ENCODE data around the gene PDE4D.
"Not testable (repeated sequence)": the region's sequence is repeated elsewhere in the genome, so short reads cannot be mapped to it uniquely, and the experiment has no call there.

Gene PDE4D

DNA sequence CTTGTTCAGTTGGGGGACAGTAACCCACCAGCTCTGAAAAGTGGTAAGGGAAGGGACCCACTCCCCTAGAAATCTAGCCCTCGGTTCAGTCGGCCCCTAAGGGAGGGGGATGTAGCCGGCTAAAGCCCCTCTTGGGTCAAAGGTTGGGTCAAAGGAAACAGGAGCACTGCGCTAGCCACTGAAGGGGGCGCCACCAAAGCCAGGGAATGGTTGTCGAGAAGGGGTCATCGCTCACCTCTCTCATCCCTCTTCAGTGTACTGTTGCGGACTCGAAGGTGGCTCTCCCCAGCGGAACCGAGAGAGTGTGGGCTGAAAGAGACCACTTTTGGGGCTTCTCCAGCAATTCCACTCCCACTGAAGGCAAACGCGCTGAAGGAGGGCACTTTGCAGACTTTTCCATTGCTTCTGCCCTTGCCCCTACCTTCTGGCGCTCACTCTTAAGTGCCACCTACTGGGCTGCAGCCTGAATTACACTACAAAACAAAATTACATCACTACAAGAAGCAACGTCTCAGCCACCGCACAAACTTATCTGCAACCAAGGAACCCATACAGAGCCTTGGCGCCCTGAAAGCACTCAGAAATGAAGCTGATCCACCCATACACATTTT is 396.9 kb downstream of the PDE4D start:
- no peak for DNase-seq

DNA sequence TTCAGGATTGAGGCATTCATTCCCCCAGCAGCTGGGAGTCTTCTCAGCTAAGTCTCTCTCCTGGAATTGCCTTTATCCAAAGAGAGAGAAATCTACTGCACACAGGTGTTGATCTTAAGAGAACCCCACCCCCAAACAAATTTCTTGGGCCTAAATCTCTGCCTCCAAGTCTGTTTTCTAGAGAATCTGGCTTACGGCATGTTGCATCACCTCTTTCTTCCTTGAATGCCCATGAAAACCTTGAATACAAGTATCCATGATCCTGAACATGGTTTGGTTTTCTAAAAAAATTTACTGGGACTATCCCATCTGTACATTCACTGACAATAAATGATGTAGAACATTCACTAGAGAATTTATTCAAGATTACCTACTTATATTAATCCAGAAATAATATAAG is 401.6 kb downstream of the PDE4D start:
- no peak for DNase-seq

DNA sequence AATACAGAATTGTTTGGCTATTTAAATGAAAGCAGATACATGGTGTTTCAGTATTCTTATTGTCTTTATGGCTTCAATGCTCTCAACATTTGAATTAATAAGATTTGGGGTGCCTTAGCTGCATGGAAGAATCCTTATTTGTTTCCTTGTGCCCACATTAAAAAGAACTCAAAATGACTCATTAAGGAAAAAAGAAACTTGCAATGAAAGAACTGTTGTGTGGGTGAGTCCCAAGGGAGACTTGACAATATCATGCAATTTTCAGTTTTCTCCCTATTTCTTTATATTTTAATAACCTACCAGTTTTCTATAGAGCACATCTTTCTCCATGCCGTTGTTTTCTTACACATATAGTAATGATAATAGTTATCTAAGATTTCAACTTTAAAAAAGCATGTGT is 404.0 kb downstream of the PDE4D start:
- DNase-seq = no peak

DNA sequence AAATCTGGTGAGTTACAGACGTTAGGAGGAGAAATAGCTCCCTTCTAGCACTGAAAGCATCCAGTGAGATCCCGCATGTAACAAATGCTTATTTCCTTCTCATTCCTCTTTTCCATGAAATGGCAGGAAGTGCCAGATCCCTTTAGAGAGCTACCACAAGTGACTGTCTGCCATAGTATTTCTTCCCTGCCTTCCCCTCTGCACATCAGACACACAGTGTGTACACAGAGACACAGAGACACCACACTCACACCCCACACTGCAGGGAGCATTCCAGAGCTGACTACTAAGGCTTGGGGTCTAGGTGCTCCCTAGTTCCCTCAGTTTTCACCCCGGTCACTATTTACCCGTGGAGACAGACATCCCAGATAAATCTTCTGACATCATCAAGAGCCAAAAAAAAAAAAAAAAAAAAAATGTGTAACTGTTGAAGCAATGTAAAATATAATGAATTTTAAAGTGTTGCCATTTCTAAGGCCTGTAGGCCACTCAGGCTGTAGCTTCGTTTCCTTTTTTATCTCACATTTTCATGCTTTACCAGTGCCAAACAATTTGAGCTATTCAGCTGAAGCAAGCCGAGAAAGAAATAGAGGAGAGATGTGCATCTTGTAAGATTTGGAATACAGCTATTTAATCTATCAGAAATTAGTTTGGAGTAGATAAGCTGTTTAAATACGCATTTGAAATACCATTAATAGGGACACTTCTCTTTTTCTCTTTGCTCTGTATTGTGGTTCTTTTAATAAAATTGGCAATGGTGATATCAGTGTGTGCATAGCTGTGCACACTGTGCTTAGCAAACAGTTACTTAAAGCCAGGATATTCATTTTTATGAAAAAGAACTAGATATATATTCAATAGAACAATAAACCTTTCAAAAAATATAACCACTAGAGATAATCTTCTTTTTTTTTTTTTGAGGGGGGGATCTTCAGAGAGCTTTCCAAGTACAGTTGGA is 405.5 kb downstream of the PDE4D start:
- no peak for DNase-seq

DNA sequence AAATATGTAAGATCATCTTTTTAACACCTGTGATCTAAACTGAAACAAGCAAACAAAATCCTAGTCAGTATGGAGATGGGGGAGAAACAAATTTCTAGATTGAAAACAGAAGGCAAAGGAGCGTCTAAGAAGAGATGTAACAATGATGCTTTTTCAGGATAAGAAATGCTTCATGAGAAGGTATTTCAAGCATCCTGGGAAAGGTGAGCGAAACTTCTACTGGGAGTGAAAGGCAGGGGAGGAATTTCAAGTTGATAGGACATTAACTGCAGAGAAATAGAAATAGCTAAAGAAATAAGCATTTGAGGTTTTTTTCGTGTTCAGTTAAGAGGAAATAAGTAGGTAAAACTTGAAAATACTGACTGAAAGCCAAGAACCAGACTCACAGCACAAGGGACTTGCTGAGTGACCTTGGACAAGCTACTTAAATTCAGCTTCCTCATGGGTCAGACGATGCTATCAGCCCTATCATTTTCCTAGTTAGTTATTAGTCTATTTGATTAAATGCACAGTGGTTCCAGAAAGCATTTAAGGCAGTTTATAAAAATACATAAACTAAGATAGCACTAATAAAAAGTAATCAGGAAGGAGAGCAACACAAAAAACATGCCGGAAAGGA is 406.3 kb downstream of the PDE4D start:
- DNase-seq = no peak

DNA sequence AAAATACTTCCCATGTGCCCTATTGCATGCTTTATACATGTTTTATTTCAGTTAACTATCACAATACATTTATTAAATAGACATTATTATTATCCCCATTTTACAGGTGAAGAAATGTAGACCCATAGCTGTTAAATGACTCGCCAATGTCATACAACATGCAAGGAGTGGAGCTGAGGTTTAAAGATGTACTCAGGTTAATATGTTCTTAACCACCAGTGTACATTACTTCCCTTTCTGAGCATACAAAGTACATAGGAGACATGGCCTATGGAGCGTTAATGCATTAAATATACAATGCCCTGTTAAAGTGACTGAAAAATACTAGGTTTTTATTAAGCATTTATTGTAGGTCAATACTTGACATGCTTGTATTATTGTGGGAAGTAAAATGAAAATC is 407.0 kb downstream of the PDE4D start:
- DNase-seq = no peak

DNA sequence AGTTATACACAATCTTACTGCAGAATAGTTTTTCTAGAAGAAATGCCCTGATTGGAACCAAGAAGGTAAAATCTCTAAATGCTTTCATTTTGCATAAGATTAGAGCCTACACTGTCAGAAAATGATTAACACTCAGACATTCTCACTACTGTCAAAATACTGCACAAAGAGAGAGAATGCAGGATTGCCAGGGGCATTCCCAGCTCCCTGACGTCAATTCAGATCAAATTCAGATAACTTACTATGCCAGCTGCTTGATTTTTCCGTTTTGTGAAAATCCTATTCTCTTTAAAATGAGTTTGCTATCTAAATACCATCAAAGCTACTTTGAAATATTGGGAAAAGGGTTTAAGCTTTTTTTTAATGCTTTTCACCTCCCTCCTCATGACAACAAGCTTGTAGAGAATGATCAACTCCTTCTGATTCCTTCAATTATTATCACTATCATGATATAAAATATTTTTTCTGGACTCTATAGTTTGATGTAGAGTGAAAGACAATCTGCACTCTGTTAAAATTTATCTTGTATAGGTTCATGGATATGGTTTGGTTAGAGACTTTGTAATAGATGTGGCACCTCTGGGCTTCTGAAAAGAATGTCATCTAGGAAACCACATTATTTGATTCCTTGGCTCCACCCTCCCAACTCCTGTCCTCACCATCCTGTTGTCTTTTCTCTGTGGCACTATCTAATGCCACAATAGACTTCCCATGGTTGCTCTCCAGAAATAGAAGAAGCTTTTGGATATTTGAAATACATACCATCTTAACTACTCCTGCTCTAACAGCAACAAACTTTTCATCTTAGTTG is 407.7 kb downstream of the PDE4D start:
- no peak for DNase-seq

DNA sequence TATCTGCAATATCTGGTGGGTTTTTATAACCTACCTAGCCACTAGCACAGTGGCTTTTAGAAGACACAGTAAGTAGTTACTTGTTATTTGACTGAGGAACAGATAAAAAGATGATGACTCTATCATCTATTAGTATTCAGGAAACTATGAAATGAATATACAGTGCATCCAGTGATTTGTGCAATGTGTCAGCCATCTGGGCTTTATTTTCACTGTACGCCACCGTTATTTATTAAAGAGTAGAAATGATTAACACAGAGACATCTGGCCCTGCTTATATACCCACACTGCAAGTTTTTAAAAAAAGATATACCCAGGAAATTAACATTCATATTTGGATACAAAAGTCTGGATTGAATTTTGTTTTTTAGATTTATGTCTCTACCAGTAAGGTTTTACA is 408.4 kb downstream of the PDE4D start:
- DNase-seq = no peak

DNA sequence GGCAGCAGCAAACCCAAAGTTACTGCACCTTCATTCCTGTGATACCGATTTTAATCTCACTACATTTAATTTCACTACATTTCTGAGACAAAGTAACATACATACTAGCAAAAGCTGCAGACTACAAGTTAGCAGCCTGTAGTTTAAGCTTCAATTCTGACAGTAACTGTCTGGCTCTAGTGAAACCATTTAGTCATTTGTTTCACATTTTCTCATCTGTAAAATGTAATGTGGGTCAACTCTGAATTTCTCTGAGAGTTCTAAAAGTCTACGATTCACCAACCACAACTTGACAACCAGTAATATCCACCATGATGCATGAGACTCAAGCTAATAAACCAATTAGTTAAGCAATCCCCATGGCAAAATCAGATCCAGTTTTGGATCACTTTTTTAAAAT is 408.9 kb downstream of the PDE4D start:
- DNase-seq = no peak

DNA sequence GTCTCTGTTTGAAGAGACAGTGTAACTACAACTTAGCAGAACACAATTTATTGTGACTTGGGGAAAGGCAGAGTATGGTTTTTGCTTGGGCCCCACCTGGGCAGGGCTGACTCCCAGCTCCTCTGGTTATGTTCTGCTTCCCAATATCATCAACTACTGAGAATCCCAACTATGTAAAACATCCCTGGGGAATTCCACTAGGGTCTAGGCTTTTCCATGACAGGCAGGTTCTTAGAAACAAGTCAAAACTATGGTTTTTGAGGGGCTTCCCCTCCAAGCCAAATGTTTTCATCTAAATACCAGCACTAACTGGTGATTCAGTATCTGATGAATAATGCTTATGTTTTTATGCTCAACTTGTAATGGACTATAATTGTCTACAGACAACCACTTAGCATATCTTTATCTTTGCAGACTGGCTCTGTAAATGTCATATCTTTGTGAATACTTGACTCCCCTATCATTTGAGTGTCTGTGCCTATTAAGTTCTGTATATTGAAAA is 409.5 kb downstream of the PDE4D start:
- no peak for DNase-seq

DNA sequence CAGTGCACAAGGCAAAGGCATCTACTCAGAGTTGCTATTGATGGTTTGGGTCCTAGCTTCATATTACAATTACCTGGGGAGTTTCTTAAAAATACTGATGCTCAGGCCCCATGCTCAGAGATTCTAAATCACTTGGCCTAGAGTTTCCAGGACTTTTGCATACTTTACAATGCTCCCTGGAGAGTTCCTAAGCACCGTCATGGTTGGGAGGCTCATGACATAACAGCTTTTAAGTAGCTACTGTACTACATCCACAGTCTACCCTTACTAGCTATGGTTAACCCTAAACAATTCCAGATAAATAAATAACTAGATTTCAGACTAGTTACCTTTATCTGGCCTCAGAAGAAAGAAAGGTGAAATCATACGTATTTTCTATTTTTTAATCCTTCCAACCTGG is 414.4 kb downstream of the PDE4D start:
- no peak for DNase-seq

DNA sequence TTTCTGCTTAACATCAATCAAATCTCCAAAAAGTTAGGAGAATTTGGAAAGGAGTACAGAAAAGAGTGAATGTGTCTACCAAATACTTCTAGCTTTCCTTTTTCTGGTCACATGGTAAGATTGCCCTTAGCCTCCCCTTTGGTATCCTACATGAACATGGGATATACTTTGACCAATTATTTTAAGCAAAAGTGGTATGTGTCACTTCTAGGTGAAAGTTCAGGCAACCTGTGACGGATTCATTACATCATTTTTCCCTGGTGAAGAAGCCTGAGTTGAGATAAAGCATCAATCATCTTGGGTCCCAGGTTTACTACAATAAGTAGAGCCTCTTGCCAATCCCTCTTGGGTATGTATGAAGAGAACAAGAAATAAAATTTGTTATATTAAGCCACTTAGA is 419.2 kb downstream of the PDE4D start:
- no peak for DNase-seq

DNA sequence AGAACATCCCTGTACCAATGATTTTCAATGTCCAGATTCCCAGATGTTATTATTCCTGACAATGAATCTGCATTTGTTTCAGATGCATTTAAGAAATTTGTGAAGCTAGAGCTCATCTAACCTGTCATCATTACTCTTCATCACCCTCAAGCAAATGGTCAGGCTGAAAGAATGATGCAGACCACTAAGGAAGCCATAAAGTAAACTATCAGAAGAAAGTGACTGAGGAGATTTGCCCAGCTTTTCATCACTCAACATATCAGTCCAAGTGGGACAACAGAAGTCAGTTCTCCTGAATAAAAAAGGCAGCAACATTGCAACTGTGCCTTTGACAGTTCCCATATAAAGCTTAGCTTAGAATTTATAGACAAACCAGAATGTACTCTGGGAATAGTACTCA is 419.9 kb downstream of the PDE4D start:
- DNase-seq = no peak

DNA sequence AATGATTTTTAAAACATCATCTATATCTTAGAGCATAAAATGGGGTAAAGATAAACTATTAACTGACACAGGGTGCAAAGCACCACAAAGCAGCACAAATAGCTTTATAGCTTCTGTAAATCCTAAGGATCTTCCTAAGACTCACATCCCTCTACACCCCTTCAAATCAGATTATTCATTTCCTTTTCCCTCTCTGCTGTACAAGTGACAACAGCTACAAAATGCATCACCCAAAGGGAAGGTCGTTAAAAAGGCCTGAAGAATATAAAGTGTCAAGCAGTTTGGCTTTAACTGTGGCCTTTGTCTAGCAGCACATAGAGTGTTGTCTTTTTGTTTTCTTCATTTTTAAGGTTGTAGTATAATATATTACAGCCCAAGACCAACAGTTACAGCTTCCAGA is 422.1 kb downstream of the PDE4D start:
- no peak for DNase-seq

DNA sequence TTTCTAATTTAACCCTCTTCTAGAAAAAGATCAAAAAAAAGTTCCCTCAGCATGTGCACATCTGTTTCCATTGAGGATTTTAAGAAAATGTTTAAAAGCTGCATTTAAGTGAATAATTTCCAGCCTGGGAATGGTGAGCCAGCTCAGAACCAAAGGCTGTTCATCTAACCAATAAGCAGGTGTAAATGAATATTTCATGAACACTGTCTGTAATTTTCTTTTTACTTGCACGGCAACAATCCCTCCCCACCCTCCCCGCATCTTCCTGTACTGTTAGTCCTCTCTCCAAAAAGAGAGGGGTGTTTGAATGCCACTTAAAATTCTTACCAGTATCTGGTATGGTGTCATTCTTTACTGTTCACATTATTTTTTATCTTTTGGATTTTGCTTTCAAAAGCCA is 425.6 kb downstream of the PDE4D start:
- no peak for DNase-seq

DNA sequence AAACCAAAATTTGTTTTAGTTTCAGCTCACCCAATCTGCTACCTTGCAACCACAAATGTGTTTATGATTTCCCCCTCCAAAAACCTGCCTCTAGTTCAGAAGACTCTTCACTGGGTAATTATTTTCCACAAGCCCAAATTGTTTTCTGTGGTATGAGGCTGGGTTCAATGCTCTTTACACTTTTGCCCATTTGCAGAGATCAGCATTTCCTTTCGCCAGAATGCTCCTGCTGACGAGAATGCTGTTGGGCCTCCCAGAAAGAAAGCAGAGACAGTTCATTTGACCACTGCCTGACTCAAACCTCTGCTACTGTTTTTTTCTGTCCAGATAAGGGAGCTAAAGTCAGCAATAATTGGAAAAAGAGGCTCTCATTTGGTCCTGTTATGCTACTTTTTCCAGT is 427.3 kb downstream of the PDE4D start:
- no peak for DNase-seq

DNA sequence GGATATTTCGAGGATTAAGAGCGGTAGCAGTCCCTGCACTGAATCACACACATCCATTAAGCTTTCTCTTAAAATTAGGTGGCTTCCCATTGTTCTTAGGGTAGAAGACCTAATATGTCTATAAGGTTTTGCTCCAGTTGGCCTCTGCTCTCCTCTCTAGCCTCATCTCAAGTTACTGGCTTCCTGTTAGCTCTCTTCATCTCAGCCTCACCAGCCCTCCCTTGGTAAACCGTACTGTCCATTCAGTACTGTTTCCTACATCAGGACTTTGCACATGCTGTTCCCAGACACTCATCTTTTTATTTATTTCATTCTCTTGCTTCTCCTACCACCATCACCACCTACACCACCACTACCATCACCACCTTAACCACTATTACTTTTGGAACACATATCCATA is 428.6 kb downstream of the PDE4D start:
- DNase-seq = no peak

DNA sequence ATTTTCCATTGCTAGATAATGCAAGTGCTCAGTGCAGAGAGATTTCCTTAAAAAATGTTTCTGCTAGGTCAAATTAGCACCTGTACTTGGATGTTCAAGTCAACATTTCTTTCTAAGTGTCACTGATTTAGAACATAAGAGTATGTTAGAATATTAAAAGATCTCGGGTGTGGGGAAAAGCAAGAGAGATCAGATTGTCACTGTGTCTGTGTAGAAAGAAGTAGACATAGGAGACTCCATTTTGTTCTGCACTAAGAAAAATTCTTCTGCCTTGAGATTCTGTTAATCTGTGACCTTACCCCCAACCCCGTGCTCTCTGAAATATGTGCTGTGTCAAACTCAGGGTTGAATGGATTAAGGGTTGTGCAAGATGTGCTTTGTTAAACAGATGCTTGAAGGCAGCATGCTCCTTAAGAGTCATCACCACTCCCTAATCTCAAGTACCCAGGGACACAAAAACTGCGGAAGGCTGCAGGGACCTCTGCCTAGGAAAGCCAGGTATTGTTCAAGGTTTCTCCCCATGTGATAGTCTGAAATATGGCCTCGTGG is 429.8 kb downstream of the PDE4D start:
- not testable (repeated sequence) for DNase-seq

DNA sequence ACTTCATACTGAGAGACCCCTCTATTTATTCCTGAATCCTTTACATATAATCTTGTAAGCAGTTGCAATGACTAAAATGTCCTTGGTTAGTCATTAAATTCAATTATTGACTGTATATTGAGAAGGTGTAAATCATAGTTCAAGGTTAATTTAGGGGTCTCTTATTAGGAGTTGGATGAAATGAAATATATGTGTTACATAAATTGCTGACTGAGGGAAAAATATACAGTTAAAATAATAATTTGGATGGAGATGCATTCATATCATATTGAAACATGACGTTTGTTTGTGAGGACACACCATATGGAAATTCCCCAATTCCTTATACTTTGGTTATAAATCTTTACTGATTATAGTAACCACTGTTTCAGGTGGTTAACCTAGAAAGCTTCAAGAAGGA is 430.6 kb downstream of the PDE4D start:
- no peak for DNase-seq

DNA sequence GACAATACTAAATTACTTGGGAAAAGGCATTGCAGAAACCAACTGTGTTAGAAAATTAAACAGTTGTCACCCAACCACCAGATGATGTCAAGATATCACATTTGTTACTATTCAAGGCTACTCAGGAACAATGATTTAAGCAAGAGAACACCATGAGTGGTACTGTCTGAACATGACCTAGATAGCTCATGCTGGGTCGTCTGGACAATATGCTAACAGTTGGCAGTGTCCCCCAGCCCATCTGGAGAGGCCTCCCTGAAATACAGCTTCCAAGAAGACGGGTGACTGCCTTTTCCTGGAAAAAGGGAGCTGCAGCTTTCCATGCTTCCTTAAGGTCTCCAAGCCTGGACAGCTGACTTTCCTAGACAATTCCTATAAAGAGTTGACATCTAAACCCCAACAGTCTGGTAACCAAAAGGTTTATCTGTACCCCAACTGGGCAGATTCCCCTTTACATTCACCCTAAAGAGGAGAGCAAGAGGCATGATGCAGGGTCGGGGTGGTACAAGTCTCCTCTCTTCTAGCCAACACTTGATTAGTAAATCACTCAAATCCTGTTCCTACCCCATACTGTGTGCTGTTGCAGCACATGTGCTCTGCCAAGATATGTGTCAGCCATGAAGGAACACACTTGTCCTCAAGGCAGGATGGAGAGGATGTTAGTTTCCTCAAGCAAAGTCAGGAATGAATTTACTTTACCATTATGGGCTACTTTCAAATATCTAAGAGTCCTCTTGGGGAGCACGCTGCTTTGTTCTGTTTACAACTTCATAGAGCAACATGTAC is 433.0 kb downstream of the PDE4D start:
- DNase-seq = no peak

DNA sequence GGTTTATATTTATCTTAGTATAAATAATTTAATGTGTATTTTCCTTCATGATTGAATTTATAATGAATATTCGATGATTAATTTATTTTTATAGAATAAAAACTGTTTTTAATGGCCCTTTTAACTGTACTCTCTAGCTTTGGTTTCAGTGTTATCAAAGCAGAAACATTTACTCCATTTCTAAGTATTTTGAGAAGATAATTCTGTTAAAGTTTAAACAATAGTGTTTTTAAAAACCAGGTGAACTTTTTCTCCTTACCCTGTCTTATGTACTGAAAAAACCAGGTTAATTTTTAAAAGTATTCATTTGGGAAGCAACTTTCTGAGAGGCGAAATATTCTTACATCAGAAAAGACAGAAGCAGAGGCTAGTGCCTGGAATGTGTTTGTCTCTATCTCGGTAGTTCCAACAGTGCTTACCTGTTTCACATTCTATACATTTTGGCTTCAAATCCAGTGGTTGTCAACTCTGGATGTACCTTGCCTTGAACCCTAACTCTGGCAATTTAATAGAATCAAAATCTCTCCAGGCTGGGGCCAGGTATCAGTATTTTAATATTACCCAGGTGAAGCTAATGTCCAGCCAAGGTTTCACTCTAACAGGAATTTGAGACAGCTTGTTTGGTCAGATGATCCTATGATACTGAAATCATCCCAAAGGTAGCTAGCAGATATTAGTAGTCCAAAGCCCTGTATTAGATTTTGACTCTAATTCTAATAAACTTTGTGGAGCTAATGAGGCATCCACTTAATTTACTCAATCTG is 434.4 kb downstream of the PDE4D start:
- no peak for DNase-seq
